ENCODE results near the gene COQ5. TPM values are rescaled to one million over a fixed set of nuclear protein-coding genes. Genes with fewer than 3 reads are reported as not detected.

COQ5 gene
- polyA plus RNA-seq, 4 donors = 33.2 to 50.8 (median 41.4) TPM

Other genes with a start within 250 kb of the COQ5 start
- gene RNU4-2, start 237.3 kb downstream of the COQ5 start, polyA plus RNA-seq = not detected
- gene RNU4-1, start 235.9 kb downstream of the COQ5 start, polyA plus RNA-seq = not detected
- 1 to 10 TPM; 1.4 to 8.1 (median 2.5) TPM for gene SIRT4, start 226.8 kb downstream of the COQ5 start, polyA plus RNA-seq
- gene PLA2G1B, start 201.4 kb downstream of the COQ5 start, polyA plus RNA-seq = 10 to 100 TPM in 1 of 4 donors, 1 to 10 TPM in 2, under 1 TPM in 1; 0.53 to 19.9 (median 5.2) TPM
- gene MSI1, start 160.0 kb downstream of the COQ5 start, polyA plus RNA-seq = 10 to 100 TPM in 1 of 4 donors, 1 to 10 TPM in 1, under 1 TPM in 2; 0.54 to 10.8 (median 3.5) TPM
- 1,000 to 10,000 TPM in 3 of 4 donors, 100 to 1,000 TPM in 1; 389 to 1,784 (median 1,396) TPM for gene COX6A1, start 91.0 kb downstream of the COQ5 start, polyA plus RNA-seq
- gene TRIAP1, start 82.8 kb downstream of the COQ5 start, polyA plus RNA-seq = 10 to 100 TPM; 29.5 to 36.6 (median 34.3) TPM
- gene GATC, start 82.7 kb downstream of the COQ5 start, polyA plus RNA-seq = 10 to 100 TPM; 13.8 to 33.6 (median 18.2) TPM
- gene SRSF9, start 59.4 kb downstream of the COQ5 start, polyA plus RNA-seq = 100 to 1,000 TPM in 3 of 4 donors, 10 to 100 TPM in 1; 96.6 to 139 (median 123) TPM
- 100 to 1,000 TPM; 312 to 554 (median 387) TPM for gene DYNLL1, start 33.0 kb downstream of the COQ5 start, polyA plus RNA-seq
- gene RNF10, start 5.2 kb upstream of the COQ5 start, polyA plus RNA-seq = 100 to 1,000 TPM in 3 of 4 donors, 10 to 100 TPM in 1; 76.8 to 261 (median 130) TPM
- gene POP5, start 52.2 kb upstream of the COQ5 start, polyA plus RNA-seq = 10 to 100 TPM; 20.0 to 59.9 (median 43.8) TPM
- gene CABP1, start 111.5 kb upstream of the COQ5 start, polyA plus RNA-seq = 1 to 10 TPM in 1 of 4 donors, under 1 TPM in 2, not detected in 1; 0.67 to 1.5 (median 0.74) TPM
- 100 to 1,000 TPM in 2 of 4 donors, 10 to 100 TPM in 1, 1 to 10 TPM in 1; 9.7 to 228 (median 95.8) TPM for gene MLEC, start 158.0 kb upstream of the COQ5 start, polyA plus RNA-seq
- gene UNC119B, start 181.3 kb upstream of the COQ5 start, polyA plus RNA-seq = 10 to 100 TPM in 2 of 4 donors, 1 to 10 TPM in 2; 6.9 to 21.3 (median 13.9) TPM
- 100 to 1,000 TPM in 2 of 4 donors, 10 to 100 TPM in 2; 65.3 to 359 (median 185) TPM for gene ACADS, start 196.7 kb upstream of the COQ5 start, polyA plus RNA-seq

Measured in small intestine (tissue), 4 donors.